Panc1 (cell line): ENCODE results near the gene C2CD3. TPM values are rescaled to one million over a fixed set of nuclear protein-coding genes. Genes with fewer than 3 reads are reported as not detected.

Experiments used
- ATAC-seq: fragments of 200-7000 bp; cut with Tn5 transposase; 2 replicates; pipeline ENCODE4 v1.9.1; 2020; ENCODE audit warnings: mild to moderate bottlenecking, moderate library complexity
- BruUV-seq: library from RNA; stranded (reverse); fragments of 400-500 nt; replicated peaks from 2 replicates; lab custom pipeline; 2021; lab: Mats Ljungman, UMichigan
- CTCF ChIA-PET: fragments of 300-600 bp; sonication (Branson Sonifier 250); formaldehyde crosslinking; loops from one replicate; lab custom pipeline; 2022; ENCODE audit warnings: antibody characterized with exemption; lab: Charles Lee
- POLR2A ChIA-PET: fragments of 300-600 bp; sonication (Branson Sonifier 250); formaldehyde crosslinking; loops from one replicate; lab custom pipeline; 2022; ENCODE audit warnings: antibody characterized with exemption; lab: Charles Lee
- DNase-seq: peaks from one replicate; pipeline ENCODE4 v3.0.0-alpha.2; 2010; ENCODE audit warnings: low read depth, low spot score
- H3K27ac ChIP-seq: 2 replicates; pipeline ENCODE4 v1.5.1; 2011; ENCODE audit warnings: mild to moderate bottlenecking, low read length, inconsistent platforms
- H3K27me3 ChIP-seq: fragments of 200-500 bp; sonication (Bioruptor generic); 2 replicates; pipeline ENCODE4 v1.6.0; 2014; ENCODE audit warnings: low read length, inconsistent platforms; ENCODE audit not compliant: control insufficient read depth, insufficient read depth
- H3K36me3 ChIP-seq: fragments of 200-500 bp; sonication (Bioruptor generic); 2 replicates; pipeline ENCODE4 v1.5.1; 2014; ENCODE audit warnings: inconsistent platforms, mild to moderate bottlenecking, low read length, moderate library complexity; ENCODE audit not compliant: control insufficient read depth, insufficient read depth
- H3K4me1 ChIP-seq: 2 replicates; pipeline ENCODE4 v1.5.1; 2011; ENCODE audit warnings: inconsistent platforms, mild to moderate bottlenecking, low read length, moderate library complexity; ENCODE audit not compliant: control insufficient read depth, insufficient read depth
- H3K4me3 ChIP-seq, 2 experiments: 2 replicates each; pipeline ENCODE4 v1.5.1; 2011 to 2012; ENCODE audit warnings: low read depth in 2 of 2, low read length in 2 of 2, mild to moderate bottlenecking in 2 of 2, inconsistent platforms in 1 of 2, moderate library complexity in 1 of 2
- H3K9me3 ChIP-seq: fragments of 200-500 bp; sonication (Bioruptor generic); 2 replicates; pipeline ENCODE4 v1.5.1; 2014; ENCODE audit warnings: low read depth, mild to moderate bottlenecking, inconsistent platforms, low read length, moderate library complexity; ENCODE audit not compliant: control insufficient read depth, insufficient read depth
- CTCF ChIP-seq: fragments of 450-650 bp; IDR thresholded peaks from 2 replicates; pipeline ENCODE4 v1.5.1; 2017; ENCODE audit warnings: mild to moderate bottlenecking
- POLR2AphosphoS5 ChIP-seq: IDR thresholded peaks from 2 replicates; pipeline ENCODE4 v1.6.1; 2012; ENCODE audit warnings: mild to moderate bottlenecking, low read depth, low read length, moderate library complexity
- REST ChIP-seq, 2 experiments: IDR thresholded peaks; 2 replicates each; pipeline ENCODE4 v1.6.1; 2011 to 2012; ENCODE audit warnings: low read depth in 2 of 2, control low read depth in 1 of 2, low read length in 1 of 2, mild to moderate bottlenecking in 1 of 2, moderate library complexity in 1 of 2; ENCODE audit not compliant: insufficient read depth in 1 of 2
- SIN3A ChIP-seq: IDR thresholded peaks from 2 replicates; pipeline ENCODE4 v1.6.1; 2012; ENCODE audit warnings: low read depth, mild to moderate bottlenecking, low read length, moderate library complexity, borderline replicate concordance; ENCODE audit not compliant: insufficient read depth
- TCF7L2 ChIP-seq: IDR thresholded peaks from 2 replicates; pipeline ENCODE4 v1.6.1; 2011; ENCODE audit warnings: mild to moderate bottlenecking, low read depth, low read length, inconsistent platforms
- in situ Hi-C: cut with HindIII; loops from 2 replicates; pipeline ENCODE4 v1.10.0; 2016; ENCODE audit warnings: low sequenced_read_pairs, low pct_unique_long_range_greater_than_20kb
- intact Hi-C: fragments of 100-400 bp; cut with micrococcal nuclease; formaldehyde crosslinking; loops from one replicate; pipeline ENCODE4 v1.10.0; 2022; ENCODE audit not compliant: unreplicated experiment
- total RNA-seq: library from RNA; stranded (reverse); gene quantifications from one replicate; pipeline ENCODE4 v1.2.1, GENCODE V29; 2021; ENCODE audit not compliant: unreplicated experiment

The C2CD3 gene
- total RNA-seq, 1 experiment from 2014 or later, result 51.8 TPM

GRCh38 chr11:74144592-74144991 lies 26.2 kb downstream of the C2CD3 start:
- Histone ChIP-seq H3K9me3 (no peaks in the 10 kb centered on the region), H3K4me3 (no peak overlapping the region), H3K4me1 (peaks cover 51% of the 10 kb centered on the region), H3K36me3 (no peaks in the 10 kb centered on the region; the same call in 1 of the 2 replicates), H3K27ac (no peak overlapping the region; the same call in 1 of the 2 replicates), H3K27me3 (no peaks in the 10 kb centered on the region)
- TF ChIP-seq POLR2AphosphoS5, result no peak
- TF ChIP-seq REST (IDR thresholded peaks at IDR 0.05; ENCODE audit: insufficient read depth in 1 of 2, low read depth in 2 of 2, low read length in 1 of 2), result no peak
- no peak for TF ChIP-seq TCF7L2
- TF ChIP-seq CTCF, result no peak
- no peak for TF ChIP-seq SIN3A
- ChIA-PET POLR2A (no interaction called here), CTCF (no interaction called here)
- in situ Hi-C loops, result no loop called here
- ATAC-seq (no peak), DNase-seq (no peak)
- BruUV-seq, result no TSS peak
- intact Hi-C loops, result no loop called here

GRCh38 chr11:74142624-74143023 lies 28.2 kb downstream of the C2CD3 start:
- peak overlapping the region; percentile 98 for H3K27ac ChIP-seq
- POLR2A ChIA-PET, result no interaction called here
- BruUV-seq, result no TSS peak
- CTCF ChIA-PET, result no interaction called here
- H3K4me3 ChIP-seq, result no peak overlapping the region
- DNase-seq, result no peak
- TF ChIP-seq REST (IDR thresholded peaks at IDR 0.05; ENCODE audit: insufficient read depth in 1 of 2, low read depth in 2 of 2, low read length in 1 of 2) (no peak), CTCF (no peak), POLR2AphosphoS5 (no peak), TCF7L2 (no peak), SIN3A (no peak)
- ATAC-seq, result no peak
- H3K27me3 ChIP-seq, result no peaks in the 10 kb centered on the region
- in situ Hi-C loops (no loop called here), intact Hi-C loops (no loop called here)
- H3K9me3 ChIP-seq, result no peaks in the 10 kb centered on the region
- peaks cover 57% of the 10 kb centered on the region for H3K4me1 ChIP-seq
- H3K36me3 ChIP-seq, result no peaks in the 10 kb centered on the region; the same call in 1 of the 2 replicates
